Measurements from ENCODE around the gene MYT1. TPM values are rescaled to one million over a fixed set of nuclear protein-coding genes. Genes with fewer than 3 reads are reported as not detected.

MYT1 gene
- total and polyA plus RNA-seq, 9 of the 15 experiments (the other 6 are each of a cell fraction or from before 2014, with no cell fraction given) = 0.02 to 0.12 (median 0.06) TPM; not detected in 4

- TF ChIP-seq, protein P1, sequence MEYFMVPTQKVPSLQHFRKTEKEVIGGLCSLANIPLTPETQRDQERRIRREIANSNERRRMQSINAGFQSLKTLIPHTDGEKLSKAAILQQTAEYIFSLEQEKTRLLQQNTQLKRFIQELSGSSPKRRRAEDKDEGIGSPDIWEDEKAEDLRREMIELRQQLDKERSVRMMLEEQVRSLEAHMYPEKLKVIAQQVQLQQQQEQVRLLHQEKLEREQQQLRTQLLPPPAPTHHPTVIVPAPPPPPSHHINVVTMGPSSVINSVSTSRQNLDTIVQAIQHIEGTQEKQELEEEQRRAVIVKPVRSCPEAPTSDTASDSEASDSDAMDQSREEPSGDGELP (CRISPR knock-in tag; IDR thresholded peaks at IDR 0.05; ENCODE audit: borderline replicate concordance) = peak; percentile 55; the same call in 1 of the 2 replicates
- TF ChIP-seq NRF1 (conservative IDR thresholded peaks at IDR 0.05 in 1 of 2, IDR thresholded peaks at IDR 0.05 in 1 of 2) = no peak
- TF ChIP-seq, protein P2, sequence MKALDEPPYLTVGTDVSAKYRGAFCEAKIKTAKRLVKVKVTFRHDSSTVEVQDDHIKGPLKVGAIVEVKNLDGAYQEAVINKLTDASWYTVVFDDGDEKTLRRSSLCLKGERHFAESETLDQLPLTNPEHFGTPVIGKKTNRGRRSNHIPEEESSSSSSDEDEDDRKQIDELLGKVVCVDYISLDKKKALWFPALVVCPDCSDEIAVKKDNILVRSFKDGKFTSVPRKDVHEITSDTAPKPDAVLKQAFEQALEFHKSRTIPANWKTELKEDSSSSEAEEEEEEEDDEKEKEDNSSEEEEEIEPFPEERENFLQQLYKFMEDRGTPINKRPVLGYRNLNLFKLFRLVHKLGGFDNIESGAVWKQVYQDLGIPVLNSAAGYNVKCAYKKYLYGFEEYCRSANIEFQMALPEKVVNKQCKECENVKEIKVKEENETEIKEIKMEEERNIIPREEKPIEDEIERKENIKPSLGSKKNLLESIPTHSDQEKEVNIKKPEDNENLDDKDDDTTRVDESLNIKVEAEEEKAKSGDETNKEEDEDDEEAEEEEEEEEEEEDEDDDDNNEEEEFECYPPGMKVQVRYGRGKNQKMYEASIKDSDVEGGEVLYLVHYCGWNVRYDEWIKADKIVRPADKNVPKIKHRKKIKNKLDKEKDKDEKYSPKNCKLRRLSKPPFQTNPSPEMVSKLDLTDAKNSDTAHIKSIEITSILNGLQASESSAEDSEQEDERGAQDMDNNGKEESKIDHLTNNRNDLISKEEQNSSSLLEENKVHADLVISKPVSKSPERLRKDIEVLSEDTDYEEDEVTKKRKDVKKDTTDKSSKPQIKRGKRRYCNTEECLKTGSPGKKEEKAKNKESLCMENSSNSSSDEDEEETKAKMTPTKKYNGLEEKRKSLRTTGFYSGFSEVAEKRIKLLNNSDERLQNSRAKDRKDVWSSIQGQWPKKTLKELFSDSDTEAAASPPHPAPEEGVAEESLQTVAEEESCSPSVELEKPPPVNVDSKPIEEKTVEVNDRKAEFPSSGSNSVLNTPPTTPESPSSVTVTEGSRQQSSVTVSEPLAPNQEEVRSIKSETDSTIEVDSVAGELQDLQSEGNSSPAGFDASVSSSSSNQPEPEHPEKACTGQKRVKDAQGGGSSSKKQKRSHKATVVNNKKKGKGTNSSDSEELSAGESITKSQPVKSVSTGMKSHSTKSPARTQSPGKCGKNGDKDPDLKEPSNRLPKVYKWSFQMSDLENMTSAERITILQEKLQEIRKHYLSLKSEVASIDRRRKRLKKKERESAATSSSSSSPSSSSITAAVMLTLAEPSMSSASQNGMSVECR (CRISPR knock-in tag; IDR thresholded peaks at IDR 0.05) = peak; percentile 47; the same call in 1 of the 2 replicates
- TF ChIP-seq DMBX1 (CRISPR knock-in tag; IDR thresholded peaks at IDR 0.05; ENCODE audit: borderline replicate concordance) = peak; percentile 60; the same call in 1 of the 2 replicates
- no peak for TF ChIP-seq ID3 (CRISPR knock-in tag; IDR thresholded peaks at IDR 0.05)
- TF ChIP-seq ID3 (tag; IDR thresholded peaks at IDR 0.05) = no peak
- TF ChIP-seq TEAD1 (CRISPR knock-in tag; IDR thresholded peaks at IDR 0.05) = peak in 1 of 2 experiments; percentile 49; a peak in 1 of 4 replicates
- peak; percentile 86 to 95; a peak in 3 of 4 replicates for TF ChIP-seq UBTF (IDR thresholded peaks at IDR 0.05; ENCODE audit: borderline replicate concordance in 1 of 2, low read depth in 2 of 2, low read length in 2 of 2)
- TF ChIP-seq CREM (IDR thresholded peaks at IDR 0.05; ENCODE audit: low read depth) = peak; percentile 59; the same call in 1 of the 2 replicates
- TF ChIP-seq CBFB (CRISPR knock-in tag; IDR thresholded peaks at IDR 0.05) = no peak
- TF ChIP-seq ZNF766 (CRISPR knock-in tag; conservative IDR thresholded peaks at IDR 0.05) = 0 out of 2 replicates have a peak, but pooled peaks have one; percentile 30
- TF ChIP-seq ZNF175 (CRISPR knock-in tag; IDR thresholded peaks at IDR 0.05; ENCODE audit: low read depth) = 0 out of 2 replicates have a peak, but pooled peaks have one; percentile 11
- peak; percentile 96 for TF ChIP-seq MIER1 (IDR thresholded peaks at IDR 0.05; ENCODE audit: low read depth)
- no peak for TF ChIP-seq ZBTB12 (CRISPR knock-in tag; IDR thresholded peaks at IDR 0.05)
- peak; percentile 49; the same call in 1 of the 2 replicates for TF ChIP-seq GABPB1 (CRISPR knock-in tag; IDR thresholded peaks at IDR 0.05)
- no peak for TF ChIP-seq TARDBP (IDR thresholded peaks at IDR 0.05)
Observed at GRCh38 chr20:64161356-64162238, 2.7 kb upstream of the MYT1 start (continued).
